Thyroid gland (tissue), 4 donors: ENCODE measurements around the gene CYTH1. TPM values are rescaled to one million over a fixed set of nuclear protein-coding genes. Genes with fewer than 3 reads are reported as not detected.

Experiments used
- DNase-seq, 2 donors: peaks; one replicate each; pipeline ENCODE4 v3.0.0-alpha.2; 2019
- H3K27ac ChIP-seq, 3 donors: fragments of 200-600 bp; sonication (generic); 1 replicate in 2 of 3; 2 replicates in 1 of 3; pipeline ENCODE4 v1.5.1; 2016 to 2019; ENCODE audit warnings: mild to moderate bottlenecking in 1 of 3, moderate library complexity in 1 of 3
- H3K27me3 ChIP-seq: fragments of 200-600 bp; sonication (generic); one replicate; pipeline ENCODE4 v1.5.1; 2019
- H3K36me3 ChIP-seq, 2 donors: fragments of 200-600 bp; sonication (generic); one replicate each; pipeline ENCODE4 v1.5.1; 2016 to 2019
- H3K4me1 ChIP-seq, 2 donors: fragments of 200-600 bp; sonication (generic); one replicate each; pipeline ENCODE4 v1.5.1; 2017 to 2019
- H3K4me3 ChIP-seq, 3 donors: fragments of 200-600 bp; sonication (generic); replicated peaks in 1 of 3; 1 replicate in 2 of 3; 2 replicates in 1 of 3; pipeline ENCODE4 v1.5.1; 2016; ENCODE audit warnings: mild to moderate bottlenecking in 1 of 3
- H3K9me3 ChIP-seq: fragments of 200-600 bp; sonication (generic); one replicate; pipeline ENCODE4 v1.5.1; 2017
- POLR2A ChIP-seq, 2 donors: fragments of 450-650 bp; IDR thresholded peaks; one replicate each; pipeline ENCODE4 v1.6.1; 2017; ENCODE audit warnings: antibody characterized with exemption in 2 of 2, mild to moderate bottlenecking in 2 of 2, moderate library complexity in 1 of 2
- WGBS, 2 donors: methylation state at CpG; one replicate each; pipeline ENCODE4 v1.1.5; 2017; 5-methylcytosine and 5-hydroxymethylcytosine counted together
- intact Hi-C: fragments of 100-400 bp; cut with DNase I; formaldehyde crosslinking; loops from one replicate; pipeline ENCODE4 v1.15.1; 2023
- total RNA-seq, 4 donors: library from RNA; depleted of rRNA; stranded (reverse); fragments of >200 nt; gene quantifications; one replicate each; pipeline ENCODE4 v1.2.3, GENCODE V29; 2016
- TF ChIP-seq, protein P1 (sequence below), 6 experiments: fragments of 200-600 bp in 3 of 6; fragments of 450-650 bp in 3 of 6; sonication (generic) in 3 of 6; IDR thresholded peaks; one replicate each; pipeline ENCODE4 v1.5.1; 2016 to 2019; ENCODE audit warnings: antibody characterized with exemption in 6 of 6, mild to moderate bottlenecking in 2 of 6, inconsistent platforms in 1 of 6, moderate library complexity in 1 of 6

The CYTH1 gene
- total RNA-seq, 4 donors from 2014 or later: 69.0 to 94.5 (median 75.7) TPM

DNA sequence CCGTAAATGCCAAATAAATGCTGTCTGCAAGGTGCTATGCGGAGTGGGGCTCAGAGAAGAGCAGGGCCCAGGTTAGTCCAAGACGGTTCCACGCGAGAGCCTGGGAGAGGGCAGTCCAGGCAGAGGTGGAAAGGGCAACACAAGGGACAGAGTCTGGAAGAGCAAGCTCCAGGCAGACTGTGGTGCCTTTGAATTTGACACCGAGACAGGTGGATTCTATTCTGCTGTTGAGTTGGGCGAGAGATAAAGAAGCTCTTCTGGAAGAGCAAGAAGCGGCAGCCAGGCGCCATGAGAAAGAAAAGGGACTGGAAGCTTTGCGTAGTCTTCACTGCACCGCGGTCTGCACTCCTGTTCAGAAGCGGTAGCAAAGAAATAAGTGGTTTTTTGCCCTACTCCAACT is 55.6 kb downstream of the CYTH1 start:
- no peaks in the 10 kb centered on the region for H3K27me3 ChIP-seq
- WGBS, 2 donors: 88 to 89% methylated on average over 13 of the region's 13 CpGs
- no peaks in the 10 kb centered on the region for H3K36me3 ChIP-seq
- TF ChIP-seq, protein P1, sequence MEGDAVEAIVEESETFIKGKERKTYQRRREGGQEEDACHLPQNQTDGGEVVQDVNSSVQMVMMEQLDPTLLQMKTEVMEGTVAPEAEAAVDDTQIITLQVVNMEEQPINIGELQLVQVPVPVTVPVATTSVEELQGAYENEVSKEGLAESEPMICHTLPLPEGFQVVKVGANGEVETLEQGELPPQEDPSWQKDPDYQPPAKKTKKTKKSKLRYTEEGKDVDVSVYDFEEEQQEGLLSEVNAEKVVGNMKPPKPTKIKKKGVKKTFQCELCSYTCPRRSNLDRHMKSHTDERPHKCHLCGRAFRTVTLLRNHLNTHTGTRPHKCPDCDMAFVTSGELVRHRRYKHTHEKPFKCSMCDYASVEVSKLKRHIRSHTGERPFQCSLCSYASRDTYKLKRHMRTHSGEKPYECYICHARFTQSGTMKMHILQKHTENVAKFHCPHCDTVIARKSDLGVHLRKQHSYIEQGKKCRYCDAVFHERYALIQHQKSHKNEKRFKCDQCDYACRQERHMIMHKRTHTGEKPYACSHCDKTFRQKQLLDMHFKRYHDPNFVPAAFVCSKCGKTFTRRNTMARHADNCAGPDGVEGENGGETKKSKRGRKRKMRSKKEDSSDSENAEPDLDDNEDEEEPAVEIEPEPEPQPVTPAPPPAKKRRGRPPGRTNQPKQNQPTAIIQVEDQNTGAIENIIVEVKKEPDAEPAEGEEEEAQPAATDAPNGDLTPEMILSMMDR (IDR thresholded peaks at IDR 0.05): no peak
- TF ChIP-seq POLR2A (IDR thresholded peaks at IDR 0.05): no peak
- intact Hi-C loops: loop anchor here (10.0 kb wide), 1 partner anchor 108 kb away; no protein-coding TSS in a partner anchor
- no peak for DNase-seq
- no peak overlapping the region for H3K4me3 ChIP-seq
- no peak overlapping the region for H3K27ac ChIP-seq
- H3K4me1 ChIP-seq: peaks cover 63 to 76% of the 10 kb centered on the region in 2 donors
- no peaks in the 10 kb centered on the region for H3K9me3 ChIP-seq

DNA sequence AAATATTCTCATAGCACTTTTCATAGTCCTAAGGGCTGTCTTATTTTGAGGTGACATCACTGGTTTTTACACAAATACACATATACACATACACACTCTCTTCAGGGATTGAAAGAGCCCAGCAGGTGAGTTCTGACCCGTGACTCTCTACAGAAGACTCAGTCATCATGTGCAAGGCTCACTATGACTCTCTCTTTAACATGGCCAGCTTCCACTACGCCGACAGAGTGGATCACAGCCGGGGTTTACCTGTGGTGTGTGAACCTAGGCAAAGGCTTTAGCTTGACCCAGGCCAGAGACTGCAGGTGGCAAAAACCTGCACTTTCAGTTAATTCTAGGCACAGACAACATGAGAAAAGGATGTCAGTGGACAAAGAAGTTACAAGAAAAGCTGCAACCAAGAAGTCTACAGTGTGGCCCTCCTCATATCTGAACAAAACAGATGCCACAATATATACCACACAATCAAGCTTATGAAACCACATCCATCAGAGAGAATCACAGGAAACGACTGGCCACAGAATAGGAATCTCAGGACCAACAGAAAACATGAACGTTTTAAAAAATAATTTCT is 56.5 kb downstream of the CYTH1 start:
- H3K4me1 ChIP-seq: peaks cover 70 to 84% of the 10 kb centered on the region in 2 donors
- H3K9me3 ChIP-seq: no peaks in the 10 kb centered on the region
- TF ChIP-seq POLR2A (IDR thresholded peaks at IDR 0.05): no peak
- TF ChIP-seq, protein P1 (IDR thresholded peaks at IDR 0.05): no peak
- no peaks in the 10 kb centered on the region for H3K36me3 ChIP-seq
- peak overlapping the region in 1 of 3 donors; percentile 72 for H3K27ac ChIP-seq
- intact Hi-C loops: loop anchor here (10.0 kb wide), 1 partner anchor 109 kb away; no protein-coding TSS in a partner anchor
- no peak for DNase-seq
- H3K4me3 ChIP-seq: no peak overlapping the region
- 76 to 83% methylated on average over 6 of the region's 6 CpGs for WGBS, 2 donors
- no peaks in the 10 kb centered on the region for H3K27me3 ChIP-seq

DNA sequence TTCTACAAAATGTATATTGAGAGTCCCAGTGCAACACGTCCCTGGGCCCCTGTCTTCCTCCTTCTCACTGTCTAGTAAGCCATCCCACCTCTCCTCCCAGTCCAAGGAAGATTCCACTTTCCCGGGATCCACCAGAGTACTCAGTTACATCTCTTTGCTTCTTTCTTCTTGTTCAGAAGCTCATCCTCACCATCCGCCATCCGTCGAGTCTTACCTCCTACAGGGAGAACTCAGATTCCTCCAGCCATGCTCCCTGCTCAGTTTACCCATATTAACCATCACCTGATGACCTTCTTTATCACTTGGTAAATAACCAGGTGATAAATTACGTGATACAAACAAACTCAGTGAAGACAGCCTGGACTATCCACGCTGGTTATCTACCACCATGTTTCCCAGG is 57.1 kb downstream of the CYTH1 start:
- TF ChIP-seq, protein P1 (IDR thresholded peaks at IDR 0.05): no peak
- no peak for TF ChIP-seq POLR2A (IDR thresholded peaks at IDR 0.05)
- H3K27me3 ChIP-seq: no peaks in the 10 kb centered on the region
- peaks cover 70 to 84% of the 10 kb centered on the region in 2 donors for H3K4me1 ChIP-seq
- H3K4me3 ChIP-seq: no peak overlapping the region
- 90 to 92% methylated on average over 7 of the region's 7 CpGs for WGBS, 2 donors
- H3K9me3 ChIP-seq: no peaks in the 10 kb centered on the region
- no peak for DNase-seq
- no peaks in the 10 kb centered on the region for H3K36me3 ChIP-seq
- peak overlapping the region in 2 of 3 donors; percentile 67 to 72 for H3K27ac ChIP-seq
- intact Hi-C loops: loop anchor here (10.0 kb wide), 1 partner anchor 110 kb away; no protein-coding TSS in a partner anchor

DNA sequence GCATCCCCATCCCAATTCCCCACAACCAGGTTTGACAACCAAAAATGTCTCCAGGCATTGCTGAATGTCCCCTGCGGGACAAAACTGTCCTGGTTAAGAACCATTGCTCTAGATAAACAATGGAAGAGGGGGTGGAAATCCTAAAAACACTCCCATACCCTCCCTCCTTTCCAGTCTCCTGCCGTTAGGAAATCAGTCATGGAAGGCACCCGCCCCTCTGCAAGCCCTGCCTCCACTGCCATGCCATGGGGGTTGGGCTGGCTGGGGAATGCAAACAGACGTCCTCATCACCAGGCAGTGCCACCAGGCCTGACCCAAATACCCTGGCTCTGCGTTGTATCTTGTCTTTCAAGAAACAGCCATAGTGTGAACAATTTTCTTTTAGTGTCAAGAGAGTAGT is 57.5 kb downstream of the CYTH1 start:
- Histone ChIP-seq H3K4me3 (no peak overlapping the region), H3K36me3 (no peaks in the 10 kb centered on the region), H3K4me1 (peaks cover 70 to 84% of the 10 kb centered on the region in 2 donors), H3K27ac (peak overlapping the region; percentile 67 to 72 (median 69)), H3K9me3 (no peaks in the 10 kb centered on the region), H3K27me3 (no peaks in the 10 kb centered on the region)
- 22 to 46% methylated on average over 5 of the region's 5 CpGs for WGBS, 2 donors
- peak; percentile 80 to 86 for DNase-seq
- TF ChIP-seq, protein P1 (IDR thresholded peaks at IDR 0.05): no peak
- no peak for TF ChIP-seq POLR2A (IDR thresholded peaks at IDR 0.05)
- intact Hi-C loops: loop anchor here (10.0 kb wide), 1 partner anchor 110 kb away; no protein-coding TSS in a partner anchor

DNA sequence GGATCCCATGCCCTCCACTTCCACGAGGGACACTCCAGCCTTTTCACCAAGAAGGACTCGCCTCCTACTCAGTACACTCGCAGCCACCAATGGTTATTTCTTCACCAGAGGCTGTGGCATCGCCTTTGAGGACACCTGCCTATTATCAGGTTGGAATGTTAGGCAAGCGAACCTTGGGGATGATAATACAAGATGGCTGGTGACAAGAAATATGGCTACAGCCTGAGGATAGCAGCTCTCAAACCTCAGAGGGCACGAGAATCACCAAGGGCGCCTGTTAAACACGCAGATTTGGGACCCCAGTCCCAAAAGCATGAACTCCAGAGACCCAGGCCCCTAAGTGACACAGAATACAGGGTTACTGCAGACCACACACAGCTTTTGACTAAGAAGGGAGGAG is 58.1 kb downstream of the CYTH1 start:
- DNase-seq: no peak
- H3K27me3 ChIP-seq: no peaks in the 10 kb centered on the region
- no peaks in the 10 kb centered on the region for H3K36me3 ChIP-seq
- TF ChIP-seq POLR2A (IDR thresholded peaks at IDR 0.05): no peak
- TF ChIP-seq, protein P1 (IDR thresholded peaks at IDR 0.05): no peak
- WGBS, 2 donors: 70 to 72% methylated on average over 8 of the region's 8 CpGs
- peaks cover 67 to 82% of the 10 kb centered on the region in 2 donors for H3K4me1 ChIP-seq
- H3K27ac ChIP-seq: peak overlapping the region; percentile 67 to 72 (median 69)
- H3K4me3 ChIP-seq: no peak overlapping the region
- intact Hi-C loops: loop anchor here (10.0 kb wide), 1 partner anchor 111 kb away; no protein-coding TSS in a partner anchor
- H3K9me3 ChIP-seq: no peaks in the 10 kb centered on the region
